Spleen (tissue), 11 donors: ENCODE measurements around the gene ACSM6. TPM values are rescaled to one million over a fixed set of nuclear protein-coding genes. Genes with fewer than 3 reads are reported as not detected.

Experiments
- polyA plus RNA-seq, 3 donors: library from polyadenylated mRNA; stranded (reverse); fragments of 200-250 nt; gene quantifications; one replicate each; pipeline ENCODE4 v1.2.1, GENCODE V29; 2013
- small RNA-seq, 4 donors: library from RNA; depleted of rRNA; stranded (forward); fragments of <200 nt; gene quantifications; one replicate each; pipeline ENCODE3, GENCODE V24; 2016
- total RNA-seq, 7 donors: library from RNA; depleted of rRNA in 3 of 7; stranded (reverse); fragments of >200 nt in 3 of 7; fragmentation: NEBNext Ultra II Directional in 4 of 7; extraction: Animal tissue kit (Norgen Biotek cat#: 25700) in 4 of 7; gene quantifications; one replicate each; pipeline versions ENCODE4 v1.1.0 to v1.2.1, GENCODE V29; 2016 to 2021
- donor health status: healthy with polysubstance abuse.
- donor health status: DM: no; HTN: no; CAD: no; lungs with moderate emphysema.
- donor health status: DM: no; HTN: no; CAD: no.
- donor health status: Bipolar disorder and iron deficiency.
- donor health status: healthy.
- donor health status: DM: no; HTN: no; CAD: no.
- donor health status: DM: yes; HTN: yes; CAD: no.

ACSM6 gene
- total and polyA plus RNA-seq, 10 donors: not detected

Small RNAs within 50 kb of the gene (small RNA-seq; reads per million reads assigned to genes)
- gene AL157834.3: 0 reads per million in 4 donors

Other genes starting within 250 kb of the ACSM6 start
- gene CYP2C8, start 124.7 kb upstream of the ACSM6 start, total RNA-seq: 1 to 10 TPM in 2 of 7 donors, under 1 TPM in 4, not detected in 1; 0.60 to 1.2 (median 0.90) TPM
- gene CYP2C8, start 124.7 kb upstream of the ACSM6 start, polyA plus RNA-seq: 1 to 10 TPM; 1.0 to 1.6 (median 1.5) TPM
- 100 to 1,000 TPM; 101 to 225 (median 176) TPM for gene PDLIM1, start 96.8 kb downstream of the ACSM6 start, total RNA-seq
- 100 to 1,000 TPM; 159 to 184 (median 160) TPM for gene PDLIM1, start 96.8 kb downstream of the ACSM6 start, polyA plus RNA-seq